HepG2 (cell line): ENCODE data around the gene CD101. TPM values are rescaled to one million over a fixed set of nuclear protein-coding genes. Genes with fewer than 3 reads are reported as not detected.

Source experiments
- BRCA1 ChIP-seq: sonication (generic); formaldehyde crosslinking; IDR thresholded peaks from 2 replicates; pipeline ENCODE4 v1.4.0; 2020; ENCODE audit warnings: missing genetic modification reagents
- ETV6 ChIP-seq: sonication (generic); formaldehyde crosslinking; conservative IDR thresholded peaks from 2 replicates; pipeline ENCODE4 v1.4.0; 2020; ENCODE audit warnings: missing genetic modification reagents
- FOXK2 ChIP-seq: fragments of 450-650 bp; IDR thresholded peaks from 2 replicates; pipeline ENCODE4 v1.6.1; 2016
- HNF1A ChIP-seq, 2 experiments: sonication (generic) in 1 of 2; formaldehyde crosslinking in 1 of 2; IDR thresholded peaks; 2 replicates each; pipeline versions ENCODE4 v1.4.0 to v1.6.1; 2016 to 2020; ENCODE audit warnings: borderline replicate concordance in 1 of 2, low read depth in 1 of 2, mild to moderate bottlenecking in 1 of 2, missing genetic modification reagents in 1 of 2
- HNF4A ChIP-seq: sonication (generic); formaldehyde crosslinking; IDR thresholded peaks from 2 replicates; pipeline ENCODE4 v1.4.0; 2020; ENCODE audit warnings: missing genetic modification reagents
- HNRNPH1 ChIP-seq: fragments of 200-400 bp; formaldehyde crosslinking; optimal IDR thresholded peaks from 2 replicates; pipeline ENCODE3; 2017; ENCODE audit warnings: mild to moderate bottlenecking, low read depth, low read length
- KDM3A ChIP-seq: IDR thresholded peaks from 2 replicates; pipeline ENCODE4 v1.6.1; 2018; ENCODE audit warnings: low read depth, missing compliant biosample characterization
- MATR3 ChIP-seq: sonication (generic); formaldehyde crosslinking; IDR thresholded peaks from 2 replicates; pipeline ENCODE4 v1.4.0; 2020; ENCODE audit warnings: missing genetic modification reagents
- NFIC ChIP-seq: IDR thresholded peaks from 2 replicates; pipeline ENCODE4 v1.6.1; 2012; ENCODE audit warnings: mild to moderate bottlenecking, low read length, inconsistent platforms
- PAF1 ChIP-seq: IDR thresholded peaks from 2 replicates; pipeline ENCODE4 v1.6.1; 2016; ENCODE audit warnings: missing genetic modification reagents, missing compliant biosample characterization
- PAWR ChIP-seq: sonication (generic); formaldehyde crosslinking; IDR thresholded peaks from 2 replicates; pipeline ENCODE4 v1.4.0; 2020; ENCODE audit warnings: missing genetic modification reagents, mild to moderate bottlenecking, borderline replicate concordance
- SALL2 ChIP-seq: sonication (generic); formaldehyde crosslinking; IDR thresholded peaks from 2 replicates; pipeline ENCODE4 v1.8.1; 2023; ENCODE audit warnings: mild to moderate bottlenecking, missing genetic modification reagents, inconsistent platforms
- ZMYM3 ChIP-seq: sonication (generic); formaldehyde crosslinking; IDR thresholded peaks from 2 replicates; pipeline ENCODE4 v1.5.1; 2020; ENCODE audit warnings: mild to moderate bottlenecking, missing genetic modification reagents
- ZNF256 ChIP-seq: sonication (generic); formaldehyde crosslinking; conservative IDR thresholded peaks from 2 replicates; pipeline ENCODE4 v1.4.0; 2020; ENCODE audit warnings: missing genetic modification reagents
- ZNF382 ChIP-seq: sonication (generic); formaldehyde crosslinking; IDR thresholded peaks from 2 replicates; pipeline ENCODE4 v1.5.0; 2020; ENCODE audit warnings: missing genetic modification reagents, mild to moderate bottlenecking, borderline replicate concordance
- ZNF383 ChIP-seq: sonication (generic); formaldehyde crosslinking; IDR thresholded peaks from 2 replicates; pipeline ENCODE4 v1.4.0; 2020; ENCODE audit warnings: missing genetic modification reagents, mild to moderate bottlenecking, borderline replicate concordance
- ZNF530 ChIP-seq: sonication (generic); formaldehyde crosslinking; IDR thresholded peaks from 2 replicates; pipeline ENCODE4 v1.5.0; 2020; ENCODE audit warnings: low read depth, mild to moderate bottlenecking, missing genetic modification reagents
- ZNF564 ChIP-seq: sonication (generic); formaldehyde crosslinking; IDR thresholded peaks from 2 replicates; pipeline ENCODE4 v1.8.1; 2023; ENCODE audit warnings: mild to moderate bottlenecking, missing genetic modification reagents
- ZNF747 ChIP-seq: sonication (generic); formaldehyde crosslinking; IDR thresholded peaks from 2 replicates; pipeline ENCODE4 v1.8.1; 2023; ENCODE audit warnings: missing genetic modification reagents, mild to moderate bottlenecking, borderline replicate concordance
- polyA plus RNA-seq, 8 experiments: library from polyadenylated mRNA; depleted of rRNA in 3 of 8; stranded (reverse) in 7 of 8; unstranded in 1 of 8; fragments of >200 nt; fragmentation: Illumina TruSeq in 4 of 8; extraction: Trizol in 4 of 8; gene quantifications; 2 replicates each; pipeline versions ENCODE4 v1.2.1 to v1.2.3, GENCODE V29; 2011 to 2016; ENCODE audit warnings: low read depth in 4 of 8, missing spikeins in 1 of 8, mixed read lengths in 1 of 8; ENCODE audit not compliant: insufficient read depth in 1 of 8
- total RNA-seq, 5 experiments: library from RNA; depleted of rRNA; stranded (reverse); fragments of >200 nt; fragmentation: Illumina TruSeq; extraction: Trizol; gene quantifications; 2 replicates each; pipeline ENCODE4 v1.2.3, GENCODE V29; 2016; ENCODE audit warnings: low read depth in 1 of 5
- TF ChIP-seq, protein P1 (sequence below): IDR thresholded peaks from 2 replicates; pipeline ENCODE4 v1.6.1; 2016; ENCODE audit warnings: low read depth, borderline replicate concordance
- TF ChIP-seq, protein P2 (sequence below): sonication (generic); formaldehyde crosslinking; IDR thresholded peaks from 2 replicates; pipeline ENCODE4 v1.5.1; 2020; ENCODE audit warnings: mild to moderate bottlenecking, moderate library complexity, missing genetic modification reagents
- TF ChIP-seq, protein P3 (sequence below): sonication (generic); formaldehyde crosslinking; conservative IDR thresholded peaks from 2 replicates; pipeline ENCODE4 v1.8.0; 2022; ENCODE audit warnings: missing genetic modification reagents

Gene CD101
- total and polyA plus RNA-seq, 2 of the 13 experiments (the other 11 are each of a cell fraction or from before 2014, with no cell fraction given), result 0.05 to 0.09 TPM

GRCh38 chr1:116982319-116983004 lies 19.1 kb upstream of the CD101 start (continued):
- TF ChIP-seq BRCA1 (no peak), ZNF256 (no peak), FOXK2 (no peak), SALL2 (CRISPR knock-in tag) (no peak), HNRNPH1 (no peak), ETV6 (CRISPR knock-in tag) (no peak), HNF4A (CRISPR knock-in tag) (peak; percentile 97), ZNF382 (CRISPR knock-in tag) (no peak), PAWR (CRISPR knock-in tag) (no peak), ZNF383 (CRISPR knock-in tag) (no peak), HNF1A (IDR thresholded peaks at IDR 0.05; ENCODE audit: low read depth) (no peak), HNF1A (CRISPR knock-in tag; IDR thresholded peaks at IDR 0.05; ENCODE audit: borderline replicate concordance) (no peak), ZNF747 (no peak), PAF1 (no peak), MATR3 (CRISPR knock-in tag) (no peak), ZNF564 (no peak), ZMYM3 (CRISPR knock-in tag) (no peak), KDM3A (CRISPR knock-in tag) (no peak), ZNF530 (CRISPR knock-in tag) (no peak), NFIC (no peak)
- TF ChIP-seq, protein P1, sequence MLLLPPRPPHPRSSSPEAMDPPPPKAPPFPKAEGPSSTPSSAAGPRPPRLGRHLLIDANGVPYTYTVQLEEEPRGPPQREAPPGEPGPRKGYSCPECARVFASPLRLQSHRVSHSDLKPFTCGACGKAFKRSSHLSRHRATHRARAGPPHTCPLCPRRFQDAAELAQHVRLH (CRISPR knock-in tag), result no peak
- TF ChIP-seq, protein P2, sequence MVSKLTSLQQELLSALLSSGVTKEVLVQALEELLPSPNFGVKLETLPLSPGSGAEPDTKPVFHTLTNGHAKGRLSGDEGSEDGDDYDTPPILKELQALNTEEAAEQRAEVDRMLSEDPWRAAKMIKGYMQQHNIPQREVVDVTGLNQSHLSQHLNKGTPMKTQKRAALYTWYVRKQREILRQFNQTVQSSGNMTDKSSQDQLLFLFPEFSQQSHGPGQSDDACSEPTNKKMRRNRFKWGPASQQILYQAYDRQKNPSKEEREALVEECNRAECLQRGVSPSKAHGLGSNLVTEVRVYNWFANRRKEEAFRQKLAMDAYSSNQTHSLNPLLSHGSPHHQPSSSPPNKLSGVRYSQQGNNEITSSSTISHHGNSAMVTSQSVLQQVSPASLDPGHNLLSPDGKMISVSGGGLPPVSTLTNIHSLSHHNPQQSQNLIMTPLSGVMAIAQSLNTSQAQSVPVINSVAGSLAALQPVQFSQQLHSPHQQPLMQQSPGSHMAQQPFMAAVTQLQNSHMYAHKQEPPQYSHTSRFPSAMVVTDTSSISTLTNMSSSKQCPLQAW (CRISPR knock-in tag), result 0 out of 2 replicates have a peak, but pooled peaks have one; percentile 40
- TF ChIP-seq, protein P3, sequence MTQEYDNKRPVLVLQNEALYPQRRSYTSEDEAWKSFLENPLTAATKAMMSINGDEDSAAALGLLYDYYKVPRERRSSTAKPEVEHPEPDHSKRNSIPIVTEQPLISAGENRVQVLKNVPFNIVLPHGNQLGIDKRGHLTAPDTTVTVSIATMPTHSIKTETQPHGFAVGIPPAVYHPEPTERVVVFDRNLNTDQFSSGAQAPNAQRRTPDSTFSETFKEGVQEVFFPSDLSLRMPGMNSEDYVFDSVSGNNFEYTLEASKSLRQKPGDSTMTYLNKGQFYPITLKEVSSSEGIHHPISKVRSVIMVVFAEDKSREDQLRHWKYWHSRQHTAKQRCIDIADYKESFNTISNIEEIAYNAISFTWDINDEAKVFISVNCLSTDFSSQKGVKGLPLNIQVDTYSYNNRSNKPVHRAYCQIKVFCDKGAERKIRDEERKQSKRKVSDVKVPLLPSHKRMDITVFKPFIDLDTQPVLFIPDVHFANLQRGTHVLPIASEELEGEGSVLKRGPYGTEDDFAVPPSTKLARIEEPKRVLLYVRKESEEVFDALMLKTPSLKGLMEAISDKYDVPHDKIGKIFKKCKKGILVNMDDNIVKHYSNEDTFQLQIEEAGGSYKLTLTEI (CRISPR knock-in tag), result no peak
